Panc1 (cell line): Measurements from ENCODE around the gene NLRP12.

ENCODE experiments used
- SIN3A ChIP-seq: IDR thresholded peaks from 2 replicates; pipeline ENCODE4 v1.6.1; 2012; ENCODE audit warnings: low read depth, mild to moderate bottlenecking, low read length, moderate library complexity, borderline replicate concordance; ENCODE audit not compliant: insufficient read depth
- TF ChIP-seq, protein P1 (sequence below), 2 experiments: IDR thresholded peaks; 2 replicates each; pipeline ENCODE4 v1.6.1; 2011 to 2012; ENCODE audit warnings: low read depth in 2 of 2, control low read depth in 1 of 2, low read length in 1 of 2, mild to moderate bottlenecking in 1 of 2, moderate library complexity in 1 of 2; ENCODE audit not compliant: insufficient read depth in 1 of 2

DNA sequence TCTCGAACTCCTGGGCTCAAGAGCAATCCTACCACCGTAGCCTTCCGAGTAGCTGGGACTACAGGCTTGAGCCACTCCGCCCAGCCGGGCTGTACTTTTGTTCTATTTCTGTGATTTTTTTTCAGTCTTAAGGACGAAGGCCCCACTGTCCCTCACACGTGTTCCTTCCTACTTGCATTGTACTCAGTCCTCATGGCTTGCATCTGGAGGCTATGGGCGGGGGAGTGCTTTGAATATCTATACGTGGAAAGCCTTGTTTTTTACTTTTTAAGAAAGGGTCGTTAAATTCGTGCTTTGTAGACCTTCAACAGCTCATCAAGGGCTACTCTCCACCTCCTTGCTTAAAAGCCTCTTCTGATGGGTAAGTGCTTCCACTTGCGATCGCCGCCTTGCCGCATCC lies 36.8 kb downstream of the NLRP12 start:
- TF ChIP-seq SIN3A: no peak
- TF ChIP-seq, protein P1, sequence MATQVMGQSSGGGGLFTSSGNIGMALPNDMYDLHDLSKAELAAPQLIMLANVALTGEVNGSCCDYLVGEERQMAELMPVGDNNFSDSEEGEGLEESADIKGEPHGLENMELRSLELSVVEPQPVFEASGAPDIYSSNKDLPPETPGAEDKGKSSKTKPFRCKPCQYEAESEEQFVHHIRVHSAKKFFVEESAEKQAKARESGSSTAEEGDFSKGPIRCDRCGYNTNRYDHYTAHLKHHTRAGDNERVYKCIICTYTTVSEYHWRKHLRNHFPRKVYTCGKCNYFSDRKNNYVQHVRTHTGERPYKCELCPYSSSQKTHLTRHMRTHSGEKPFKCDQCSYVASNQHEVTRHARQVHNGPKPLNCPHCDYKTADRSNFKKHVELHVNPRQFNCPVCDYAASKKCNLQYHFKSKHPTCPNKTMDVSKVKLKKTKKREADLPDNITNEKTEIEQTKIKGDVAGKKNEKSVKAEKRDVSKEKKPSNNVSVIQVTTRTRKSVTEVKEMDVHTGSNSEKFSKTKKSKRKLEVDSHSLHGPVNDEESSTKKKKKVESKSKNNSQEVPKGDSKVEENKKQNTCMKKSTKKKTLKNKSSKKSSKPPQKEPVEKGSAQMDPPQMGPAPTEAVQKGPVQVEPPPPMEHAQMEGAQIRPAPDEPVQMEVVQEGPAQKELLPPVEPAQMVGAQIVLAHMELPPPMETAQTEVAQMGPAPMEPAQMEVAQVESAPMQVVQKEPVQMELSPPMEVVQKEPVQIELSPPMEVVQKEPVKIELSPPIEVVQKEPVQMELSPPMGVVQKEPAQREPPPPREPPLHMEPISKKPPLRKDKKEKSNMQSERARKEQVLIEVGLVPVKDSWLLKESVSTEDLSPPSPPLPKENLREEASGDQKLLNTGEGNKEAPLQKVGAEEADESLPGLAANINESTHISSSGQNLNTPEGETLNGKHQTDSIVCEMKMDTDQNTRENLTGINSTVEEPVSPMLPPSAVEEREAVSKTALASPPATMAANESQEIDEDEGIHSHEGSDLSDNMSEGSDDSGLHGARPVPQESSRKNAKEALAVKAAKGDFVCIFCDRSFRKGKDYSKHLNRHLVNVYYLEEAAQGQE (IDR thresholded peaks at IDR 0.05; ENCODE audit: insufficient read depth in 1 of 2, low read depth in 2 of 2, low read length in 1 of 2): no peak
